Measurements from ENCODE around the gene PCSK1N. TPM values are rescaled to one million over a fixed set of nuclear protein-coding genes. Genes with fewer than 3 reads are reported as not detected.

Gene PCSK1N
- total and polyA plus RNA-seq, 5 donors = 1.6 to 9.6 (median 5.0) TPM

DNA sequence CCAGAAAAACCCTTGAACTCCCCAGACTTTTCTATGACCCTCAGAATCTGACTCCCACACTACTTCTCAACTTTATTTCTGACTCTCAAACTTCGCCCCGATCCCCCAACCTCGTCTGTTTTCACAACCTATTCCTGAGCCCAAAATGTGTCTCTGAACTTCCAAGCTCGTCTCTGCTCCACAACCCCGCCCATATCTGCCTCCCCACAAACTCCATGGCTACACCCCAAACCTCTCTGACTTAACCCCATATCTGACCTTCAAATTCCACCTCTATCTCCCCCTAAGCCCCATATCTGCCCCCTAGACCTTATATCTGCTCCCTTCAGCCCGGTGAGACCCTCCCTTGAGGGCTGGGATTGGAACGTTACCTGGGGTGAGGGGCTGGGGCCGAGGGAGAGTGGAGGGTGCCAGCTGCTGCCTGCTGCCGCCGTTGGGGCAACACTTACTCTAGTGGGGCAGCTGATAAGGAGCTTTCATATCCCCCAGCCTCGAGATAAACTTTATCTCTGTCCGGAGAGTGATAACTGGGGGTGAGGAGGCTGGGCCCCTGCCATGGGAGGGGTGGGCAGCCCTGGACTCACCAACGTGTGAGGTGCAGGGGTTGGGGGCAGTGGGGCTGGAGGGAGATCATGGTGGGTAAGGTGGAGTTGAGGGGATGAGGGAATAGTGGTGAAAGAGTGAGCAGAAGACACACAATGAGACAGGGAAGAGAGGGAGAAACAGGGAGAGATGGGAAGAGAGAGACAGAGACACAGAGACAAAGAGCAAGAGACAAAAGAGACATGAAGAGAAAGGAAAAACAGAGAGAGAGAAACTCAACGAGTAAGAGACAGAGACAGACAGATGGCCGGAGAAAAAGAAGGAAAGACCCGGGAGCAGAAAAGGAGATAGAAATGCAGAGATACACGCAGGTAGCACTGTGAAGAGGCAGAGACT is 47.6 kb downstream of the PCSK1N start:
- ATAC-seq = no peak

DNA sequence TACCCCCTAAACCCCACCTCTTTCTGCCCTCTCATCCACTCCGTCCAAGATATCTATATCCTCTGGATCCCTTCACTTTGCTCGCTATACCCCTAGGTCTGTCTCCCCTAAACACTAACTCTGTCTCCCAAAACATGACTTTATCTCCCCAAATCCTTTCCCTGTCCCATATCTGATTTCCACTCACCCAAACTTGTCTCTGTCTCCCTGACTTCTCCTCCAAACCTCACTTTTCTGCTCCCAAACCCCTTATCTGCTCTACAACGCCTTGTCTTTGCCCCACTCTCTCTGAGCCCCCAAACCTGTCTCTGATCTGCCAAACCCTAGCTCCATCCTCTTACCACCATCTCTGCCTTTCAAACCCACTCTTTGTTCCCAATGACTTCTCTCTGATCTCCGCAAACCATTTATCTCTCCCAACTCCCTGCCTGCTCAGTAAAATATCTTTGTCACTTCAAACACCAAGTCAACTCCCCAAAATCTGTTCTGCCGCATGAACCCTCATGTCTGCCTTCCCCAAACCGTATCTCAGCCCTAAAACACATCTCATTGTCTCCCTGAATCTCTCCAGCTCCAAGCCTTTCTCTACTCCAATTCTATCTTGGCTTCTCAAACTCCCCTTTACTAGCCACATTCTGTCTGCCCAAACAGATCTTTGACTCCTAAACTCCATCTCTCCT is 48.4 kb downstream of the PCSK1N start:
- no peak overlapping the region for H3K4me3 ChIP-seq (ENCODE audit: low read length)
- 59% methylated on average over 6 of the region's 6 CpGs for WGBS
- no peaks in the 10 kb centered on the region for H3K9me3 ChIP-seq (ENCODE audit: control insufficient read depth, low read length)
- H3K27me3 ChIP-seq (ENCODE audit: control insufficient read depth, insufficient read depth) = no peaks in the 10 kb centered on the region
- H3K4me1 ChIP-seq (ENCODE audit: control insufficient read depth, insufficient read depth, low read length) = no peaks in the 10 kb centered on the region
- DNase-seq = no peak
- no peak for ATAC-seq
- H3K27ac ChIP-seq (ENCODE audit: low read length) = no peak overlapping the region
- intact Hi-C loops (cut with DNase I) = no loop called here

More for the DNA sequence above, 47.6 kb downstream of the PCSK1N start:
- H3K27me3 ChIP-seq (ENCODE audit: control insufficient read depth, insufficient read depth) = no peaks in the 10 kb centered on the region
- intact Hi-C loops (cut with DNase I) = no loop called here
- no peak overlapping the region for H3K27ac ChIP-seq (ENCODE audit: low read length)
- WGBS = 35% methylated on average over 17 of the region's 17 CpGs
- H3K4me3 ChIP-seq (ENCODE audit: low read length) = no peak overlapping the region
- H3K9me3 ChIP-seq (ENCODE audit: control insufficient read depth, low read length) = no peaks in the 10 kb centered on the region
- no peak for DNase-seq
- no peaks in the 10 kb centered on the region for H3K4me1 ChIP-seq (ENCODE audit: control insufficient read depth, insufficient read depth, low read length)

DNA sequence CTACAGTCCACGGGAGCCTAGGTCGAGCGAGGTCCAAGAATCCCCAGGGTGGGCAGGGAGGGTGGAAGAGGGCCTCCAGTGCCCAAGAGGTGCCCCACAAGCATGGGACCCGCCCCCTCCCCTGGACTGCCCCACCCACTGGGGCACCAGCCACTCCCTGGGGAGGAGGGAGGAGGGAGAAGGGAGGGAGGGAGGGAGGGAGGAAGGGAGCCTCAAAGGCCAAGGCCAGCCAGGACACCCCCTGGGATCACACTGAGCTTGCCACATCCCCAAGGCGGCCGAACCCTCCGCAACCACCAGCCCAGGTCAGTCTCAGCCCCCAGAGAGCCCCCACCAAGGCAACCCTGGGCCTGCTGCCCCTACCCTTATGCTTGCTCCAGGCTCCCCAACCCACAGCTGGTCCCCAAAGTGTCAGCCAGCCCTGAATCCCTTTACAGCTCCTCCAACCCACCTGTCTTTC is 49.0 kb downstream of the PCSK1N start, which contains the start of gene GATA1:
TSS of gene GATA1 (plus strand) at position 250 of the 460 bp plus-strand sequence. CDS start 4,520 bp downstream, outside the sequence.
- no peak for ATAC-seq
- Histone ChIP-seq H3K27me3 (ENCODE audit: control insufficient read depth, insufficient read depth) (no peaks in the 10 kb centered on the region), H3K4me3 (ENCODE audit: low read length) (no peak within 1 kb of the TSS), H3K27ac (ENCODE audit: low read length) (no peak within 1 kb of the TSS), H3K9me3 (ENCODE audit: control insufficient read depth, low read length) (no peaks in the 10 kb centered on the region), H3K4me1 (ENCODE audit: control insufficient read depth, insufficient read depth, low read length) (no peaks in the 10 kb centered on the region)
- 85% methylated on average over 7 of the region's 7 CpGs for WGBS
- intact Hi-C loops (cut with DNase I) = no loop called here
- no peak for DNase-seq

DNA sequence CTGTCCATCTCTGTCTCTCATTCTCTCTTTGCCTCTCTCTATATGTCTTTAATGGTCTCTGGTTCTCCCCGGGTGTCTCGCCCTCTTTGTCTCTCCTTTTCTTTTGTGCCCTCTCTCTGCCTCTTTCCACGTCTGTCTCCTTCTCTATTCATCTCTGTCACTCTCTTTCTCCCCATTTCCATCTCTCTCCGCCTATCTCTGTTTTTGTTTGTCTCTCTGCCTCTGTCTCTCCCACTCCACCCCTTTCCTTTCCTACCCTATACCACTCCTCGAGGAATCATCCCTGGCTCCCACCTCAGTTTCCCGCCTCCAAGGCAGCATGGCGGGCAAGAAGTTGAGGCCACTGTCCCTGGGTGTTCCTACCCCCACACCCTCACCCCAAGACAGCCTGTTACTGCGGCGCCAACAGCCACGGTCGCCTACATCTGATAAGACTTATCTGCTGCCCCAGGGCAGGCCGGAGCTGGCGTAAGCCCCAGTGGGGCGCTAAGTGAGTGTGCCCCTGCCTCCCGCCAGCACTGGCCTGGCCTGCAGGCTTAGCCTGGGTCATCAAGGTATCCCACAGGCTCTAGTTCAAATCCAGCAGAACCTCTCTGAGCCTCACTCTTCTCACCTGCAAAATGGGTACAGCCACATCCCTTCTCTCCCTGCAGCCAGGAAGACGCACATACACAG is 49.7 kb downstream of the PCSK1N start:
- H3K27ac ChIP-seq (ENCODE audit: low read length) = no peak overlapping the region
- intact Hi-C loops (cut with DNase I) = no loop called here
- no peaks in the 10 kb centered on the region for H3K4me1 ChIP-seq (ENCODE audit: control insufficient read depth, insufficient read depth, low read length)
- ATAC-seq (no peak), DNase-seq (no peak)
- no peaks in the 10 kb centered on the region for H3K27me3 ChIP-seq (ENCODE audit: control insufficient read depth, insufficient read depth)
- WGBS = 72% methylated on average over 16 of the region's 16 CpGs
- H3K9me3 ChIP-seq (ENCODE audit: control insufficient read depth, low read length) = no peaks in the 10 kb centered on the region
- H3K4me3 ChIP-seq (ENCODE audit: low read length) = no peak overlapping the region

DNA sequence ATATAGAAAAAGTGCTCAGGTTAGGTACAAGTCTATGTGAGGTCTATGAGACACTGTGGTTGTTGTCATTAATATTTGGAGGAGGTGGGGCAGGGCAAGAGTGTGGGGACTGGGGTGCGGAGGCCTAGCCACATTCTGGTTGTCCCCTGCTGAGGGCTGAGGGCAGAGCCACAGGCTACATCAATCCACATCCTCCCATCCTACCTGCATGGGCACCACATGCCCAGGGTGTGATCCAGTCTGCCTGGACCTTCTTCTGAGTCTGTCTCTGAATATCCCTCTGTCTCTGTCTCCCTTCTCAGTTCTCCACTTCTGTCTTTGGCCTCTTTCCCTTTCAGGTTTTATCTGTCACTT is 50.2 kb downstream of the PCSK1N start:
- H3K27ac ChIP-seq (ENCODE audit: low read length) = no peak overlapping the region
- ATAC-seq (no peak), DNase-seq (no peak)
- no peak overlapping the region for H3K4me3 ChIP-seq (ENCODE audit: low read length)
- no peaks in the 10 kb centered on the region for H3K27me3 ChIP-seq (ENCODE audit: control insufficient read depth, insufficient read depth)
- no peaks in the 10 kb centered on the region for H3K9me3 ChIP-seq (ENCODE audit: control insufficient read depth, low read length)
- no peaks in the 10 kb centered on the region for H3K4me1 ChIP-seq (ENCODE audit: control insufficient read depth, insufficient read depth, low read length)
- WGBS = 100% methylated on average over 1 of the region's 1 CpG
- intact Hi-C loops (cut with DNase I) = no loop called here

DNA sequence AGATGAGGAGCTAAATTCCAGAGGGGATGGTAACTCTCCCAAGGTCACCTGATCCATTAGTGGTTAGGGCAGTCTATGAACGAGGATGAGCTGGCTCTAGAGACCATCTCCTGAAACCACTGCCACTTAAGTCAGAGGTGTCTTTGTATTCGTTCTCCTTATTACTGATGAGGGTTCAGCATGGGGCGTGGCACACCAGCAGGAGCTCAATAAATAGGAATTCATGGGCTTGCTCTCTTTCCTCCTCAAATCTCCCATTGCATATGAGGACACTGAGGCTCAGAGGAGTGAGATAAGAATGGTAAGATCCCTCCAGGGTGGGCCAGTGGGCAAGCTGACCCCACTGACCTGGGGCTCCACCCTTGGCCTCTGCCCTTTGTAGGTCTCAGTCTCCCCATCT is 50.7 kb downstream of the PCSK1N start:
- intact Hi-C loops (cut with DNase I) = no loop called here
- Histone ChIP-seq H3K9me3 (ENCODE audit: control insufficient read depth, low read length) (no peaks in the 10 kb centered on the region), H3K4me3 (ENCODE audit: low read length) (no peak overlapping the region), H3K27me3 (ENCODE audit: control insufficient read depth, insufficient read depth) (no peaks in the 10 kb centered on the region), H3K27ac (ENCODE audit: low read length) (no peak overlapping the region), H3K4me1 (ENCODE audit: control insufficient read depth, insufficient read depth, low read length) (no peaks in the 10 kb centered on the region)
- 60% methylated on average over 3 of the region's 3 CpGs for WGBS
- ATAC-seq (no peak), DNase-seq (no peak)

DNA sequence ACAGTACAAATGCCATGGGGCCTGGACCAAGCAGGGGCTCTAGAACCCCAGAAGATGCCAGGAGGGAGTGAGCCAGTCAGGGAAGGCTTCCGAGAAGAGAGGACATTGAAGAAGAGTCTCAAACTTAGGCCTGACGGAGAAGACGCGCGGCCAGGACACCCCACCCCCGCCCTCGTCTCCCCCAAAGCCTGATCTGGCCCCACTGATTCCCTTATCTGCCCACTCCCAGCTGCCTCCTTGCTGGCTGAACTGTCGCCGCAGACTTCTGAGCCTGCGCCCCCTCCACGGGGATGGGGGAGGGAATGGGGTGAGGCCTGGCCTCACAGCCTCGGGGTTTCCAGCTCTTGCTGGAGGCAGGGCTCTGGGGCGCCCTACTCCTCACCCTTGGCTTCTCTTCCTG is 52.6 kb downstream of the PCSK1N start:
- WGBS = 62% methylated on average over 13 of the region's 13 CpGs

DNA sequence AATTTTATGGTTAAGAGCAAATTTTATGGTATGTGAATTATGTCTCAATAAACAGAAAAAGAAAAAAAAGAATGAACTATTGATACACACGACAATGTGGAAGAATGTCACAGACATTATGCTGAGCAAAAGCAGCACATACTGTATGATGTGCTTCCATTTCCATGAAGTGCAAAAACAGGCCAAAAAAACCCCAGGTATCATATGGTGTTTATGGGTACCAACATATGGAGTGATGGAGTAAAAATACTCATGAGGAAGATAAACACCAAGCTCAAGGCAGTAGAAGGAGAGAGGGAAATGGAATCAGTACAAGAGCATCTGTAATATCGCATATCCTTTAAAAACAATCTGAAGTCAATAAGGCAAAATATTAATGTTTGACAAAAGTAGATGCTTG is 53.2 kb downstream of the PCSK1N start:
- DNase-seq = no peak
- Histone ChIP-seq H3K9me3 (ENCODE audit: control insufficient read depth, low read length) (no peaks in the 10 kb centered on the region), H3K27ac (ENCODE audit: low read length) (no peak overlapping the region), H3K27me3 (ENCODE audit: control insufficient read depth, insufficient read depth) (no peaks in the 10 kb centered on the region), H3K4me1 (ENCODE audit: control insufficient read depth, insufficient read depth, low read length) (no peaks in the 10 kb centered on the region), H3K4me3 (ENCODE audit: low read length) (no peak overlapping the region)
- WGBS = 77% methylated on average over 2 of the region's 2 CpGs
- intact Hi-C loops (cut with DNase I) = no loop called here
- ATAC-seq = no peak

More for the DNA sequence above, 52.6 kb downstream of the PCSK1N start:
- H3K9me3 ChIP-seq (ENCODE audit: control insufficient read depth, low read length) = no peaks in the 10 kb centered on the region
- H3K4me3 ChIP-seq (ENCODE audit: low read length) = no peak overlapping the region
- DNase-seq (no peak), ATAC-seq (no peak)
- intact Hi-C loops (cut with DNase I) = no loop called here
- H3K4me1 ChIP-seq (ENCODE audit: control insufficient read depth, insufficient read depth, low read length) = no peaks in the 10 kb centered on the region
- no peak overlapping the region for H3K27ac ChIP-seq (ENCODE audit: low read length)
- H3K27me3 ChIP-seq (ENCODE audit: control insufficient read depth, insufficient read depth) = no peaks in the 10 kb centered on the region

DNA sequence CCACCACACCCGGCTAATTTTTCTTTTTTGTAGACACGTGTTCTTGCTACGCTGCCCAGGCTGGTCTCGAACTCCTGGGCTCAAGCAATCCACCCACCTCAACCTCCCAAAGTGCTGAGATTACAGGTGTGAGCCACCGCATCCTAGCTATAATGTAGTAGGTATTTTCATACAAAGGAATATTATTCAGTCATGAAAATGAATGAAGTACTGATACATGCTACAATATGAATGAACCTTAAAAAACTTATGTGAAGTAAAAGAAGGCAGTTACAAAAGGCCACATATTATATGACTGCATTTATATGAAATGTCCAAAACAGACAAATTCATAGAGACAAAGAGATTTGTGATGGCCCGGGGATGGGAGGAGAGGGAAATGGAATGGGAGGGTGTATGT is 53.7 kb downstream of the PCSK1N start:
- no peaks in the 10 kb centered on the region for H3K4me1 ChIP-seq (ENCODE audit: control insufficient read depth, insufficient read depth, low read length)
- WGBS = 93% methylated on average over 6 of the region's 6 CpGs
- DNase-seq (no peak), ATAC-seq (no peak)
- no peak overlapping the region for H3K4me3 ChIP-seq (ENCODE audit: low read length)
- H3K27me3 ChIP-seq (ENCODE audit: control insufficient read depth, insufficient read depth) = no peaks in the 10 kb centered on the region
- intact Hi-C loops (cut with DNase I) = no loop called here
- no peaks in the 10 kb centered on the region for H3K9me3 ChIP-seq (ENCODE audit: control insufficient read depth, low read length)
- H3K27ac ChIP-seq (ENCODE audit: low read length) = no peak overlapping the region

All from right cardiac atrium (tissue), 5 donors.